ENCODE results near the gene PLEKHA8. TPM values are rescaled to one million over a fixed set of nuclear protein-coding genes. Genes with fewer than 3 reads are reported as not detected.

The PLEKHA8 gene
- total RNA-seq, 1 experiment from 2014 or later = 23.0 TPM

- CTCF ChIA-PET = interaction anchor here (0.6 kb wide), 1 partner anchor 982 kb away, joined by 3 read pairs; no protein-coding TSS in a partner anchor
Measured at GRCh38 chr7:30070052-30070451, 41.8 kb downstream of the PLEKHA8 start.

GRCh38 chr7:30072735-30073134 lies 44.5 kb downstream of the PLEKHA8 start:
- no peaks in the 10 kb centered on the region for H3K9me3 ChIP-seq (ENCODE audit: insufficient read depth, low read depth)
- H3F3A ChIP-seq (ENCODE audit: insufficient read depth, low read depth) = peaks cover 8% of the 10 kb centered on the region; the same call in 1 of the 2 replicates
- peaks cover 14% of the 10 kb centered on the region for H3K4me1 ChIP-seq (replicated peaks; ENCODE audit: insufficient read depth)
- intact Hi-C loops (cut with micrococcal nuclease; ENCODE audit: unreplicated experiment) = no loop called here
- H3K9me2 ChIP-seq (ENCODE audit: insufficient read depth) = no peaks in the 10 kb centered on the region
- ChIA-PET CTCF (no interaction called here), POLR2A (ENCODE audit: unreplicated experiment) (no interaction called here)
- no TSS peak for BruUV-seq (replicated peaks)
- no peaks in the 10 kb centered on the region for H3K79me2 ChIP-seq (ENCODE audit: low read depth)
- no peak overlapping the region for H3K4me3 ChIP-seq
- H3K27me3 ChIP-seq (ENCODE audit: insufficient read depth, low read depth) = no peaks in the 10 kb centered on the region
- H2AFZ ChIP-seq = no peak overlapping the region
- no peak overlapping the region for H3K4me2 ChIP-seq
- H3K27ac ChIP-seq = no peak overlapping the region
- H4K20me1 ChIP-seq (ENCODE audit: insufficient read depth) = no peaks in the 10 kb centered on the region
- TF ChIP-seq EZH2 (IDR thresholded peaks at IDR 0.05; ENCODE audit: low read depth) = no peak
- no peak for TF ChIP-seq CTCF (conservative IDR thresholded peaks at IDR 0.05)
- no peak for DNase-seq
- no peaks in the 10 kb centered on the region for H3K36me3 ChIP-seq (ENCODE audit: low read depth)

More at GRCh38 chr7:30070052-30070451, 41.8 kb downstream of the PLEKHA8 start:
- intact Hi-C loops (cut with micrococcal nuclease; ENCODE audit: unreplicated experiment) = no loop called here
- Histone ChIP-seq H3K79me2 (ENCODE audit: low read depth) (no peaks in the 10 kb centered on the region), H2AFZ (no peak overlapping the region), H3K27me3 (ENCODE audit: insufficient read depth, low read depth) (no peaks in the 10 kb centered on the region), H3K4me2 (no peak overlapping the region), H3K27ac (no peak overlapping the region), H3K36me3 (ENCODE audit: low read depth) (no peaks in the 10 kb centered on the region), H3K4me3 (no peak overlapping the region), H3K4me1 (replicated peaks; ENCODE audit: insufficient read depth) (peaks cover 17% of the 10 kb centered on the region), H4K20me1 (ENCODE audit: insufficient read depth) (no peaks in the 10 kb centered on the region), H3K9me2 (ENCODE audit: insufficient read depth) (no peaks in the 10 kb centered on the region), H3K9me3 (ENCODE audit: insufficient read depth, low read depth) (no peaks in the 10 kb centered on the region), H3F3A (ENCODE audit: insufficient read depth, low read depth) (peaks cover 12% of the 10 kb centered on the region; the same call in 1 of the 2 replicates)
- no peak for TF ChIP-seq EZH2 (IDR thresholded peaks at IDR 0.05; ENCODE audit: low read depth)
- no peak for TF ChIP-seq CTCF (conservative IDR thresholded peaks at IDR 0.05)
- no TSS peak for BruUV-seq (replicated peaks)
- DNase-seq = no peak
- POLR2A ChIA-PET (ENCODE audit: unreplicated experiment) = interaction anchor here (0.6 kb wide), 1 partner anchor 477 kb away, joined by 3 read pairs; no protein-coding TSS in a partner anchor

- Histone ChIP-seq H3K4me2 (no peak overlapping the region), H3K9me3 (ENCODE audit: insufficient read depth, low read depth) (no peaks in the 10 kb centered on the region), H3F3A (ENCODE audit: insufficient read depth, low read depth) (0 out of 2 replicates have a peak, but pooled peaks cover 5% of the 10 kb centered on the region), H3K9me2 (ENCODE audit: insufficient read depth) (no peaks in the 10 kb centered on the region), H3K36me3 (ENCODE audit: low read depth) (0 out of 2 replicates have a peak, but pooled peaks cover 4% of the 10 kb centered on the region), H3K4me3 (no peak overlapping the region), H3K4me1 (replicated peaks; ENCODE audit: insufficient read depth) (no peaks in the 10 kb centered on the region), H4K20me1 (ENCODE audit: insufficient read depth) (no peaks in the 10 kb centered on the region), H3K27ac (no peak overlapping the region), H3K79me2 (ENCODE audit: low read depth) (no peaks in the 10 kb centered on the region), H3K27me3 (ENCODE audit: insufficient read depth, low read depth) (no peaks in the 10 kb centered on the region), H2AFZ (no peak overlapping the region)
- no TSS peak for BruUV-seq (replicated peaks)
- POLR2A ChIA-PET (ENCODE audit: unreplicated experiment) = interaction anchor here (0.5 kb wide), 1 partner anchor 1328 kb away, joined by 4 read pairs; no protein-coding TSS in a partner anchor
- no peak for TF ChIP-seq EZH2 (IDR thresholded peaks at IDR 0.05; ENCODE audit: low read depth)
- peak; percentile 82 for TF ChIP-seq CTCF (conservative IDR thresholded peaks at IDR 0.05)
- DNase-seq = peak; percentile 7 to 65
- intact Hi-C loops (cut with micrococcal nuclease; ENCODE audit: unreplicated experiment) = no loop called here
- CTCF ChIA-PET = interaction anchor here (0.5 to 0.9 kb wide), 5 partner anchors 58 to 202 kb away, joined by 3 to 5 read pairs (median 4); no protein-coding TSS in a partner anchor
Measured at GRCh38 chr7:30074422-30075030, 46.3 kb downstream of the PLEKHA8 start.

Measured in PC-9 (cell line).